ENCODE measurements around the gene OR13J1. TPM values are rescaled to one million over a fixed set of nuclear protein-coding genes. Genes with fewer than 3 reads are reported as not detected.
"Not testable (repeated sequence)": the region's sequence is repeated elsewhere in the genome, so short reads cannot be mapped to it uniquely, and the experiment has no call there.

The OR13J1 gene
- total RNA-seq, 1 donor from 2014 or later: not detected

- peaks cover 14% of the 10 kb centered on the region for H3K4me1 Mint-ChIP-seq
- no peaks in the 10 kb centered on the region for H3K36me3 Mint-ChIP-seq
- TF ChIP-seq CTCF (IDR thresholded peaks at IDR 0.05; ENCODE audit: unreplicated experiment): no peak
- H3K27ac Mint-ChIP-seq: no peak overlapping the region
- no peak overlapping the region for H3K4me3 Mint-ChIP-seq
- DNase-seq (ENCODE audit: low spot score in 2 of 2, unreplicated experiment in 2 of 2): no peak
- H3K9me3 Mint-ChIP-seq: no peaks in the 10 kb centered on the region
- no peaks in the 10 kb centered on the region for H3K27me3 Mint-ChIP-seq (ENCODE audit: low read depth)
These were observed 44.2 kb upstream of the OR13J1 start for GRCh38 chr9:35914301-35914807.

GRCh38 chr9:35913429-35913828, 43.2 kb upstream of the OR13J1 start:
- not testable (repeated sequence) for H3K27ac Mint-ChIP-seq; DNase-seq (ENCODE audit: low spot score in 2 of 2, unreplicated experiment in 2 of 2); H3K4me3 Mint-ChIP-seq; H3K36me3 Mint-ChIP-seq; H3K27me3 Mint-ChIP-seq (ENCODE audit: low read depth); H3K9me3 Mint-ChIP-seq
- peaks cover 20% of the 10 kb centered on the region for H3K4me1 Mint-ChIP-seq

GRCh38 chr9:35912791-35913400, 42.7 kb upstream of the OR13J1 start:
- no peaks in the 10 kb centered on the region for H3K9me3 Mint-ChIP-seq
- peaks cover 25% of the 10 kb centered on the region for H3K4me1 Mint-ChIP-seq
- TF ChIP-seq CTCF (IDR thresholded peaks at IDR 0.05; ENCODE audit: unreplicated experiment): no peak
- no peak overlapping the region for H3K4me3 Mint-ChIP-seq
- H3K27ac Mint-ChIP-seq: no peak overlapping the region
- H3K27me3 Mint-ChIP-seq (ENCODE audit: low read depth): no peaks in the 10 kb centered on the region
- no peaks in the 10 kb centered on the region for H3K36me3 Mint-ChIP-seq
- no peak for DNase-seq (ENCODE audit: low spot score in 2 of 2, unreplicated experiment in 2 of 2)

- Mint-ChIP-seq H3K4me3 (no peak overlapping the region), H3K27me3 (ENCODE audit: low read depth) (no peaks in the 10 kb centered on the region), H3K4me1 (peaks cover 37% of the 10 kb centered on the region), H3K36me3 (no peaks in the 10 kb centered on the region), H3K9me3 (no peaks in the 10 kb centered on the region), H3K27ac (no peak overlapping the region)
- no peak for TF ChIP-seq CTCF (IDR thresholded peaks at IDR 0.05; ENCODE audit: unreplicated experiment)
- no peak for DNase-seq (ENCODE audit: low spot score in 2 of 2, unreplicated experiment in 2 of 2)
These were observed 41.5 kb upstream of the OR13J1 start for GRCh38 chr9:35911690-35912089.

GRCh38 chr9:35910613-35911359, 40.6 kb upstream of the OR13J1 start:
- peak; percentile 19 for TF ChIP-seq CTCF (IDR thresholded peaks at IDR 0.05; ENCODE audit: unreplicated experiment)
- no peak overlapping the region for H3K4me3 Mint-ChIP-seq
- H3K4me1 Mint-ChIP-seq: peaks cover 45% of the 10 kb centered on the region
- H3K36me3 Mint-ChIP-seq: no peaks in the 10 kb centered on the region
- peak overlapping the region; percentile 88 for H3K27ac Mint-ChIP-seq
- DNase-seq (ENCODE audit: low spot score in 2 of 2, unreplicated experiment in 2 of 2): no peak
- H3K9me3 Mint-ChIP-seq: no peaks in the 10 kb centered on the region
- no peaks in the 10 kb centered on the region for H3K27me3 Mint-ChIP-seq (ENCODE audit: low read depth)

Data from mesothelial cell of epicardium (in vitro differentiated cells).